Kidney (tissue), 14 donors: ENCODE measurements around the gene COL4A2. TPM values are rescaled to one million over a fixed set of nuclear protein-coding genes. Genes with fewer than 3 reads are reported as not detected.
A peak's percentile ranks its signal among the peaks of the same experiment; 100 is the strongest.

ENCODE experiments used
- DNase-seq, 5 donors: peaks; one replicate each; pipeline ENCODE4 v3.0.0-alpha.2; 2013 to 2020
- FAIRE-seq: peaks from 2 replicates; lab custom pipeline; 2012; peaks lifted over from hg19 to GRCh38; lab: Jason Lieb, UNC
- H3K27ac ChIP-seq, 2 donors: one replicate each; pipeline ENCODE4 v1.7.0; 2013; ENCODE audit warnings: low read depth in 2 of 2, low read length in 2 of 2, inconsistent platforms in 1 of 2
- H3K27me3 ChIP-seq: one replicate; pipeline ENCODE4 v1.7.1; 2013; ENCODE audit warnings: low read length, inconsistent platforms; ENCODE audit not compliant: control insufficient read depth, insufficient read depth
- H3K36me3 ChIP-seq, 3 donors: one replicate each; pipeline versions ENCODE4 v1.7.0 to v1.7.1; 2013; ENCODE audit warnings: low read length in 3 of 3, control low read depth in 1 of 3, inconsistent platforms in 1 of 3; ENCODE audit not compliant: insufficient read depth in 3 of 3, control insufficient read depth in 2 of 3
- H3K4me1 ChIP-seq, 3 donors: one replicate each; pipeline versions ENCODE4 v1.7.0 to v1.7.1; 2013; ENCODE audit warnings: low read length in 3 of 3, inconsistent platforms in 1 of 3, low read depth in 1 of 3; ENCODE audit not compliant: control insufficient read depth in 2 of 3, insufficient read depth in 2 of 3
- H3K4me3 ChIP-seq, 3 donors: one replicate each; pipeline versions ENCODE4 v1.7.0 to v1.8.1; 2013; ENCODE audit warnings: low read length in 3 of 3, control low read depth in 1 of 3, inconsistent platforms in 1 of 3
- H3K9ac ChIP-seq, 3 donors: one replicate each; pipeline versions ENCODE4 v1.7.0 to v1.7.1; 2013; ENCODE audit warnings: low read length in 3 of 3, control low read depth in 1 of 3, inconsistent platforms in 1 of 3
- H3K9me3 ChIP-seq, 3 donors: one replicate each; pipeline versions ENCODE4 v1.7.0 to v1.7.1; 2013; ENCODE audit warnings: low read length in 3 of 3, control low read depth in 1 of 3, inconsistent platforms in 1 of 3; ENCODE audit not compliant: control insufficient read depth in 2 of 3, insufficient read depth in 1 of 3
- CTCF ChIP-seq: IDR thresholded peaks from 3 replicates; pipeline ENCODE4 v1.5.1; 2012; ENCODE audit warnings: mild to moderate bottlenecking, moderate library complexity, borderline replicate concordance; ENCODE audit not compliant: insufficient read depth; ENCODE audit errors: extremely low read depth
- intact Hi-C: fragments of 100-400 bp; cut with DNase I; formaldehyde crosslinking; loops from one replicate; pipeline ENCODE4 v1.11.1; 2022
- polyA plus RNA-seq: library from polyadenylated mRNA; stranded (reverse); fragments of 350-450 nt; fragmentation: Illumina TruSeq; extraction: RNeasy Lipid Tissue Mini Kit (QIAGEN cat#74804); gene quantifications from one replicate; pipeline ENCODE4 v1.2.3, GENCODE V29; 2014; ENCODE audit warnings: low read depth, low replicate concordance; ENCODE audit not compliant: insufficient read depth
- total RNA-seq: library from RNA; stranded (reverse); fragmentation: NEBNext Ultra II Directional; extraction: Animal tissue kit (Norgen Biotek cat#: 25700); gene quantifications from one replicate; pipeline ENCODE4 v1.2.1, GENCODE V29; 2021
- donor health status: control.
- donor health status: control.
- donor health status: control.
- donor health status: control.
- donor health status: control.
- donor health status: DM: yes; HTN: yes; CAD: no.
- donor health status: Normal renal cell carcinoma (clear cell type).

The COL4A2 gene
- total and polyA plus RNA-seq, 2 donors from 2014 or later = 126 to 265 TPM

DNA sequence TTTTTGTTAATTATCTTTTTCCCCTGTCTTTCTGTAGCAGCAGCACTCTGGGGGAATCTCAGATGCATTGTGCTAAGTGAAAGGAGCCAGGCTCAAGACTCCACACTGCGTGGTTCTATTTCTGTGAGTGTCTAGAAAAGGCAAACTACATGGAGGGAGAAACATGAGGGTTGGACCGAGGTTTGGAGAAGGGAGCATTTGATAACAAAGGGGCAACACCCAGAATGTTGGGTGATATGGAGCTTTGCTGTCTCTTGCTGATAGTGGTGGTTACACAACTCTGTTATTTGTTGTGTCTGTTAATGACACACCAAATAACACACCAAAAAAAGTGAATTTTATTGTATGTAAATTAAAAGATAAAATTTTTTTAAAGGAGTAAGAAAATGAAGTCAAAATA lies 107.8 kb downstream of the COL4A2 start:
- peaks cover 0 to 2% (median 0%) of the 10 kb centered on the region in 3 donors for H3K36me3 ChIP-seq
- peaks cover 8 to 37% (median 27%) of the 10 kb centered on the region in 3 donors for H3K4me1 ChIP-seq
- TF ChIP-seq CTCF = no peak
- intact Hi-C loops = loop anchor here (10.0 kb wide), 2 partner anchors 110 to 190 kb away; partner anchors contain the start of genes COL4A1 and COL4A2
- no peak overlapping the region for H3K27ac ChIP-seq
- H3K9ac ChIP-seq = no peak overlapping the region
- DNase-seq (no peak), FAIRE-seq (no peak)
- no peaks in the 10 kb centered on the region for H3K27me3 ChIP-seq
- no peaks in the 10 kb centered on the region for H3K9me3 ChIP-seq
- no peak overlapping the region for H3K4me3 ChIP-seq

DNA sequence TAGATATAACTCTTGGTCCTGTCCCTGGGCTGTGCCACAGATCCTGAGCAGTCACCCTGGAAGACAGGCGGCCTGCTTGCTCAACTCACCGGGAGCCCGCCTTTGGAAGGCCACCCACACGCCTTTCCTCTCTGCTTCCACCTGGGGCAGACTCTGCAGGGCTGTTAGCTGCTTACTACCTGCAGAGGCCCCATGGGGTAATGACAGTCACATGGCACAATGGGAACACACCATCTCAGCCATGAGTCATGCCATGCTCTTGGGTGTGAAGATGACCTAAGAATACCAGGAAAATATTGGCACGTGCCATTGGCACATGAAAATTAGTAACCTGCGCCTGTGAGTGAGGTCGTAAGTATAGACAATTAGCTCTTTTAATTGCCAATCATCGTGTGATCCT lies 108.6 kb downstream of the COL4A2 start:
- TF ChIP-seq CTCF = no peak
- Histone ChIP-seq H3K4me1 (peaks cover 8 to 31% (median 21%) of the 10 kb centered on the region in 3 donors), H3K9ac (no peak overlapping the region), H3K4me3 (no peak overlapping the region), H3K9me3 (no peaks in the 10 kb centered on the region), H3K27ac (peak overlapping the region in 1 of 2 donors; percentile 49), H3K27me3 (no peaks in the 10 kb centered on the region), H3K36me3 (peaks cover 0 to 2% (median 0%) of the 10 kb centered on the region in 3 donors)
- intact Hi-C loops = loop anchor here (10.0 kb wide), 2 partner anchors 111 to 191 kb away; partner anchors contain the start of genes COL4A1 and COL4A2
- DNase-seq = no peak
- no peak for FAIRE-seq

DNA sequence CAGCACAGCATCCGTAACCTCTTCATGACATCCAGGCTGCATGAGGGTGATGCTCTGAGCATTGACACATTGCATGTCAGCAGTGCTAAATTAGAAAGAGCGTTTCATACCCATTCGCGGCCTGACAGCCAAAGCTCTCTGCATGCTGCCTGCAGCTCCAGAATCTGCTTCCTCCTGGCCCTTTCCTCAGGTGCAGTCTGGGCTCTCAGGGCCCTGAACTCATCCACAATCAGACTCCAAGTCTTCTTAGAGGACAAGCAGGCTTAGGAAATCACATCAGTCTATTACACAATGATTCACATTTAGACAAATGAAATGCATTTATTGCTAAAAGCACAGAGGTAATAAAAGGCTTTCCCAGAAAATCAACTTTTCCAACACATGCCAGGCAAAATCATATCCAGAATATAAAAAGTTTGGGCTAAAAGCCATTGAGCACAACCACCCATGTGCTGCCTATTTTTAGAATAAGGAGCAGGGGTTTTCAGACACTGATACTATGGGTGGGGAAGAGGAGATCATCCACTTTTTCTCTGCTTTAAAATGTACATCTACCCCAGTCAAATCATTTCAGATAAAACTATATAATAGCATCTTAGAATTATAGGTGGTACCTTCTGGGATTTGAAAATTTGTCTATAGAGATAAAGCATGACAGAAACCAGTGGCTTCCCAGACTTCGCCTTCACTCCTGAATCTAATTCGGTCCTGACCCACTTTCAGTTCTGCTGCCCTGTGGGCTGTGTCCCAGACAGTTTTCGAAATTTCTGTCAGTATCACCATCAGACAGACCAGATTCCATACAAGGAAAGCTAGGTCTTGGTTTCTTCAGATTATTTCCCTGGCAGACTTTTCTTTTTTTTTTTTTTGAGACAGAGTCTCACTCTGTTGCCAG lies 109.3 kb downstream of the COL4A2 start:
- no peak for FAIRE-seq
- intact Hi-C loops = loop anchor here (10.0 kb wide), 2 partner anchors 112 to 192 kb away; partner anchors contain the start of genes COL4A1 and COL4A2
- Histone ChIP-seq H3K9ac (no peak overlapping the region), H3K9me3 (no peaks in the 10 kb centered on the region), H3K4me1 (peaks cover 8 to 26% (median 14%) of the 10 kb centered on the region in 3 donors), H3K36me3 (peaks cover 0 to 2% (median 2%) of the 10 kb centered on the region in 3 donors), H3K27ac (peak overlapping the region in 1 of 2 donors; percentile 49), H3K4me3 (no peak overlapping the region), H3K27me3 (no peaks in the 10 kb centered on the region)
- DNase-seq = no peak
- TF ChIP-seq CTCF = no peak
